GM19467 (cell line): ENCODE results near the gene GOLGA6D.
"Not testable (repeated sequence)": the region's sequence is repeated elsewhere in the genome, so short reads cannot be mapped to it uniquely, and the experiment has no call there.

Experiments used
- ATAC-seq: cut with Tn5 transposase; IDR thresholded peaks from one replicate; pipeline ENCODE4 v1.9.1; 2021; ENCODE audit warnings: mild to moderate bottlenecking, moderate library complexity; ENCODE audit not compliant: unreplicated experiment

Gene GOLGA6D

GRCh38 chr15:75284152-75284551 lies 1.5 kb downstream of the GOLGA6D start:
- not testable (repeated sequence) for ATAC-seq

GRCh38 chr15:75293660-75294059 lies 11.0 kb downstream of the GOLGA6D start:
- not testable (repeated sequence) for ATAC-seq

GRCh38 chr15:75298541-75299310 lies 16.1 kb downstream of the GOLGA6D start:
- not testable (repeated sequence) for ATAC-seq

GRCh38 chr15:75299311-75299688 lies 16.7 kb downstream of the GOLGA6D start:
- not testable (repeated sequence) for ATAC-seq

- ATAC-seq = not testable (repeated sequence)
Observed at GRCh38 chr15:75300026-75300425, 17.4 kb downstream of the GOLGA6D start.

GRCh38 chr15:75302318-75302717 lies 19.7 kb downstream of the GOLGA6D start:
- no peak for ATAC-seq

- not testable (repeated sequence) for ATAC-seq
Observed at GRCh38 chr15:75302753-75303152, 20.1 kb downstream of the GOLGA6D start.

- ATAC-seq = no peak
Observed at GRCh38 chr15:75306188-75306587, 23.6 kb downstream of the GOLGA6D start.

GRCh38 chr15:75307778-75308390 lies 25.2 kb downstream of the GOLGA6D start:
- ATAC-seq = no peak

- no peak for ATAC-seq
Observed at GRCh38 chr15:75309711-75310110, 27.1 kb downstream of the GOLGA6D start.

GRCh38 chr15:75312548-75312947 lies 29.9 kb downstream of the GOLGA6D start:
- ATAC-seq = not testable (repeated sequence)

- no peak for ATAC-seq
Observed at GRCh38 chr15:75313116-75313845, 30.6 kb downstream of the GOLGA6D start.

- no peak for ATAC-seq
Observed at GRCh38 chr15:75314552-75315290, 32.1 kb downstream of the GOLGA6D start.

GRCh38 chr15:75319231-75319897 lies 36.7 kb downstream of the GOLGA6D start:
- ATAC-seq = not testable (repeated sequence)

GRCh38 chr15:75321711-75322110 lies 39.1 kb downstream of the GOLGA6D start:
- no peak for ATAC-seq

- ATAC-seq = no peak
Observed at GRCh38 chr15:75325922-75326321, 43.3 kb downstream of the GOLGA6D start.

- no peak for ATAC-seq
Observed at GRCh38 chr15:75327005-75327404, 44.4 kb downstream of the GOLGA6D start.

GRCh38 chr15:75327491-75327890 lies 44.9 kb downstream of the GOLGA6D start:
- no peak for ATAC-seq

GRCh38 chr15:75328493-75329314 lies 46.1 kb downstream of the GOLGA6D start:
- no peak for ATAC-seq

GRCh38 chr15:75329571-75329970 lies 46.9 kb downstream of the GOLGA6D start:
- no peak for ATAC-seq
